CD4-positive, alpha-beta memory T cell (primary cell): ENCODE data around the gene TXNRD1. TPM values are rescaled to one million over a fixed set of nuclear protein-coding genes. Genes with fewer than 3 reads are reported as not detected.

Source experiments
- CTCF ChIA-PET: fragments of 350-600 bp; sonication (Branson Sonifier 250); formaldehyde crosslinking; loops from one replicate; lab custom pipeline; 2021; ENCODE audit warnings: inconsistent platforms; ENCODE audit not compliant: partially characterized antibody; lab: Charles Lee
- POLR2A ChIA-PET: fragments of 350-600 bp; sonication (Branson Sonifier 250); formaldehyde crosslinking; loops from one replicate; lab custom pipeline; 2021; ENCODE audit not compliant: partially characterized antibody; lab: Charles Lee
- DNase-seq, 5 donors: peaks; one replicate each; pipeline versions ENCODE4 v3.0.0 to v3.0.0-alpha.2; 2020 to 2022; ENCODE audit warnings: mixed read lengths in 1 of 5
- H3K27ac ChIP-seq: one replicate; pipeline ENCODE4 v1.7.0; 2013; ENCODE audit warnings: low read depth, low read length
- H3K27me3 ChIP-seq: 2 replicates; pipeline ENCODE4 v1.7.0; 2013; ENCODE audit warnings: mild to moderate bottlenecking, low read length, moderate library complexity; ENCODE audit not compliant: insufficient read depth
- H3K36me3 ChIP-seq: 2 replicates; pipeline ENCODE4 v1.7.0; 2013; ENCODE audit warnings: mild to moderate bottlenecking, low read length, moderate library complexity; ENCODE audit not compliant: insufficient read depth
- H3K4me1 ChIP-seq: 2 replicates; pipeline ENCODE4 v1.7.0; 2013; ENCODE audit warnings: mild to moderate bottlenecking, low read length, moderate library complexity; ENCODE audit not compliant: insufficient read depth
- H3K4me3 ChIP-seq, 2 donors: one replicate each; pipeline ENCODE4 v1.7.0; 2013; ENCODE audit warnings: low read length in 2 of 2, mild to moderate bottlenecking in 1 of 2
- H3K9me3 ChIP-seq, 2 donors: one replicate each; pipeline ENCODE4 v1.7.0; 2013; ENCODE audit warnings: low read length in 2 of 2, control low read depth in 1 of 2; ENCODE audit not compliant: control insufficient read depth in 1 of 2
- H3K27ac Mint-ChIP-seq, 7 donors: one replicate each; pipeline ENCODE4 v1.8.0; 2020 to 2021; ENCODE audit warnings: mixed read lengths in 7 of 7, mild to moderate bottlenecking in 6 of 7, inconsistent platforms in 3 of 7, moderate library complexity in 3 of 7
- H3K27me3 Mint-ChIP-seq, 2 donors: one replicate each; pipeline ENCODE4 v1.8.0; 2020 to 2021; ENCODE audit warnings: mixed read lengths in 2 of 2
- H3K36me3 Mint-ChIP-seq, 2 donors: one replicate each; pipeline ENCODE4 v1.8.0; 2020 to 2021; ENCODE audit warnings: mixed read lengths in 2 of 2, inconsistent platforms in 1 of 2, mild to moderate bottlenecking in 1 of 2
- H3K4me1 Mint-ChIP-seq, 4 donors: one replicate each; pipeline ENCODE4 v1.8.0; 2020 to 2021; ENCODE audit warnings: mixed read lengths in 4 of 4, mild to moderate bottlenecking in 1 of 4
- H3K4me3 Mint-ChIP-seq, 8 donors: one replicate each; pipeline ENCODE4 v1.8.0; 2020 to 2021; ENCODE audit warnings: mixed read lengths in 8 of 8, mild to moderate bottlenecking in 7 of 8, moderate library complexity in 6 of 8, inconsistent platforms in 3 of 8
- H3K9me3 Mint-ChIP-seq, 8 donors: one replicate each; pipeline ENCODE4 v1.8.0; 2020 to 2021; ENCODE audit warnings: mixed read lengths in 8 of 8, mild to moderate bottlenecking in 5 of 8, inconsistent platforms in 3 of 8, moderate library complexity in 1 of 8
- intact Hi-C: fragments of 100-400 bp; cut with micrococcal nuclease; formaldehyde crosslinking; loops from one replicate; pipeline ENCODE4 v1.15.1; 2023
- polyA plus RNA-seq, 2 donors: library from polyadenylated mRNA; unstranded; fragments of 300-500 nt; fragmentation: Illumina TruSeq; gene quantifications; one replicate each; pipeline ENCODE4 v1.2.3, GENCODE V29; 2021
- total RNA-seq, 2 experiments: library from RNA; stranded (reverse); gene quantifications; one replicate each; pipeline ENCODE4 v1.2.3, GENCODE V29; 2021

Gene TXNRD1
- total and polyA plus RNA-seq, 4 experiments from 2014 or later = 32.2 to 64.5 (median 46.7) TPM

- Mint-ChIP-seq H3K36me3 (peaks cover 39 to 69% of the 10 kb centered on the region in 2 donors), H3K4me1 (peaks cover 0 to 3% (median 0%) of the 10 kb centered on the region in 4 donors), H3K27ac (no peak overlapping the region), H3K4me3 (no peak overlapping the region), H3K9me3 (no peaks in the 10 kb centered on the region), H3K27me3 (no peaks in the 10 kb centered on the region)
- Histone ChIP-seq H3K27me3 (no peaks in the 10 kb centered on the region), H3K27ac (no peak overlapping the region), H3K4me3 (no peak overlapping the region), H3K9me3 (no peaks in the 10 kb centered on the region), H3K36me3 (peaks cover 42% of the 10 kb centered on the region), H3K4me1 (no peaks in the 10 kb centered on the region)
- no peak for DNase-seq
- CTCF ChIA-PET = interaction anchor here (1.2 kb wide), 1 partner anchor 13 kb away, joined by 4 read pairs; no protein-coding TSS in a partner anchor
- POLR2A ChIA-PET = no interaction called here
- intact Hi-C loops = no loop called here
Measured at GRCh38 chr12:104345234-104346066, 129.9 kb downstream of the TXNRD1 start.

GRCh38 chr12:104347374-104348075, 131.9 kb downstream of the TXNRD1 start:
- Histone ChIP-seq H3K36me3 (peaks cover 26% of the 10 kb centered on the region), H3K4me3 (no peak overlapping the region), H3K27me3 (no peaks in the 10 kb centered on the region), H3K27ac (no peak overlapping the region), H3K9me3 (no peaks in the 10 kb centered on the region), H3K4me1 (no peaks in the 10 kb centered on the region)
- Mint-ChIP-seq H3K27ac (peak overlapping the region in 2 of 7 donors; percentile 29 to 72), H3K4me1 (peaks cover 0 to 4% (median 0%) of the 10 kb centered on the region in 4 donors), H3K27me3 (no peaks in the 10 kb centered on the region), H3K9me3 (no peaks in the 10 kb centered on the region), H3K36me3 (peaks cover 32 to 59% of the 10 kb centered on the region in 2 donors), H3K4me3 (no peak overlapping the region)
- CTCF ChIA-PET = interaction anchor here (1.1 kb wide), 1 partner anchor 8 kb away, joined by 4 read pairs; no protein-coding TSS in a partner anchor
- intact Hi-C loops = no loop called here
- DNase-seq = no peak
- POLR2A ChIA-PET = no interaction called here

- no peak for DNase-seq
- no peaks in the 10 kb centered on the region for H3K27me3 Mint-ChIP-seq
- Histone ChIP-seq H3K27ac (no peak overlapping the region), H3K36me3 (peaks cover 20% of the 10 kb centered on the region), H3K4me3 (no peak overlapping the region), H3K27me3 (no peaks in the 10 kb centered on the region), H3K4me1 (no peaks in the 10 kb centered on the region), H3K9me3 (no peaks in the 10 kb centered on the region)
- intact Hi-C loops = no loop called here
- POLR2A ChIA-PET = no interaction called here
- CTCF ChIA-PET = interaction anchor here (1.1 to 1.4 kb wide), 2 partner anchors 9 to 133 kb away, joined by 3 to 4 read pairs; partner anchors contain the start of gene TXNRD1
- H3K36me3 Mint-ChIP-seq = peaks cover 31 to 53% of the 10 kb centered on the region in 2 donors
- H3K4me3 Mint-ChIP-seq = no peak overlapping the region
- H3K9me3 Mint-ChIP-seq = no peaks in the 10 kb centered on the region
- peaks cover 0 to 1% (median 0%) of the 10 kb centered on the region in 4 donors for H3K4me1 Mint-ChIP-seq
- H3K27ac Mint-ChIP-seq = no peak overlapping the region
Measured at GRCh38 chr12:104348283-104348993, 132.9 kb downstream of the TXNRD1 start.

- H3K9me3 ChIP-seq = no peaks in the 10 kb centered on the region
- Mint-ChIP-seq H3K27ac (peak overlapping the region in 1 of 7 donors; percentile 28), H3K4me3 (no peak overlapping the region), H3K4me1 (peaks cover 0 to 1% (median 0%) of the 10 kb centered on the region in 4 donors), H3K9me3 (no peaks in the 10 kb centered on the region), H3K36me3 (peaks cover 32 to 53% of the 10 kb centered on the region in 2 donors), H3K27me3 (no peaks in the 10 kb centered on the region)
- H3K27me3 ChIP-seq = no peaks in the 10 kb centered on the region
- CTCF ChIA-PET = interaction anchor here (1.0 to 1.4 kb wide), 2 partner anchors 10 to 133 kb away, joined by 3 to 5 read pairs; partner anchors contain the start of gene TXNRD1
- no peak for DNase-seq
- POLR2A ChIA-PET = no interaction called here
- H3K36me3 ChIP-seq = peaks cover 20% of the 10 kb centered on the region
- no peaks in the 10 kb centered on the region for H3K4me1 ChIP-seq
- H3K27ac ChIP-seq = no peak overlapping the region
- no peak overlapping the region for H3K4me3 ChIP-seq
- intact Hi-C loops = no loop called here
Measured at GRCh38 chr12:104348994-104349494, 133.5 kb downstream of the TXNRD1 start.

- H3K4me1 ChIP-seq = no peaks in the 10 kb centered on the region
- POLR2A ChIA-PET = no interaction called here
- no peak overlapping the region for H3K4me3 Mint-ChIP-seq
- H3K4me1 Mint-ChIP-seq = peaks cover 0 to 1% (median 0%) of the 10 kb centered on the region in 4 donors
- intact Hi-C loops = loop anchor here (10.0 kb wide), 2 partner anchors 296 to 476 kb away; partner anchors contain the start of gene GLT8D2
- no peaks in the 10 kb centered on the region for H3K27me3 ChIP-seq
- DNase-seq = no peak
- H3K9me3 ChIP-seq = no peaks in the 10 kb centered on the region
- H3K36me3 Mint-ChIP-seq = peaks cover 30 to 44% of the 10 kb centered on the region in 2 donors
- no peaks in the 10 kb centered on the region for H3K9me3 Mint-ChIP-seq
- H3K27ac Mint-ChIP-seq = peak overlapping the region in 1 of 7 donors; percentile 52
- H3K27me3 Mint-ChIP-seq = no peaks in the 10 kb centered on the region
- no peak overlapping the region for H3K27ac ChIP-seq
- H3K4me3 ChIP-seq = no peak overlapping the region
- peaks cover 20% of the 10 kb centered on the region for H3K36me3 ChIP-seq
- CTCF ChIA-PET = interaction anchor here (1.4 kb wide), 3 partner anchors 62 to 135 kb away, joined by 3 read pairs; partner anchors contain the start of gene TXNRD1
Measured at GRCh38 chr12:104350211-104351056, 134.9 kb downstream of the TXNRD1 start.
